ENCODE results near the gene SSR3.

Gene SSR3

GRCh38 chr3:156527060-156527459 lies 27.9 kb downstream of the SSR3 start:
- Histone ChIP-seq H3K27ac (ENCODE audit: poor library complexity, severe bottlenecking) (no peak overlapping the region), H3K36me3 (ENCODE audit: low read depth) (no peaks in the 10 kb centered on the region), H3K4me1 (ENCODE audit: insufficient read depth, poor library complexity, severe bottlenecking) (no peaks in the 10 kb centered on the region), H3K9me3 (ENCODE audit: severe bottlenecking) (no peaks in the 10 kb centered on the region), H3K4me3 (ENCODE audit: severe bottlenecking) (no peak overlapping the region), H3K27me3 (ENCODE audit: insufficient read depth, poor library complexity, severe bottlenecking) (no peaks in the 10 kb centered on the region)
- ATAC-seq (ENCODE audit: low read depth), result no peak
- TF ChIP-seq CTCF (IDR thresholded peaks at IDR 0.05; ENCODE audit: poor library complexity, severe bottlenecking), result no peak
- no peak for DNase-seq (ENCODE audit: low spot score)

GRCh38 chr3:156525808-156526207 lies 29.1 kb downstream of the SSR3 start:
- H3K27me3 ChIP-seq (ENCODE audit: insufficient read depth, poor library complexity, severe bottlenecking), result no peaks in the 10 kb centered on the region
- no peak overlapping the region for H3K27ac ChIP-seq (ENCODE audit: poor library complexity, severe bottlenecking)
- no peak overlapping the region for H3K4me3 ChIP-seq (ENCODE audit: severe bottlenecking)
- H3K9me3 ChIP-seq (ENCODE audit: severe bottlenecking), result no peaks in the 10 kb centered on the region
- no peak for TF ChIP-seq CTCF (IDR thresholded peaks at IDR 0.05; ENCODE audit: poor library complexity, severe bottlenecking)
- peak; percentile 54; the same call in 2 of the 3 replicates for ATAC-seq (ENCODE audit: low read depth)
- no peaks in the 10 kb centered on the region for H3K36me3 ChIP-seq (ENCODE audit: low read depth)
- H3K4me1 ChIP-seq (ENCODE audit: insufficient read depth, poor library complexity, severe bottlenecking), result no peaks in the 10 kb centered on the region
- no peak for DNase-seq (ENCODE audit: low spot score)

GRCh38 chr3:156522673-156523072 lies 32.2 kb downstream of the SSR3 start:
- DNase-seq (ENCODE audit: low spot score) (no peak), ATAC-seq (ENCODE audit: low read depth) (no peak)
- Histone ChIP-seq H3K4me1 (ENCODE audit: insufficient read depth, poor library complexity, severe bottlenecking) (no peaks in the 10 kb centered on the region), H3K9me3 (ENCODE audit: severe bottlenecking) (no peaks in the 10 kb centered on the region), H3K4me3 (ENCODE audit: severe bottlenecking) (no peak overlapping the region), H3K36me3 (ENCODE audit: low read depth) (no peaks in the 10 kb centered on the region), H3K27me3 (ENCODE audit: insufficient read depth, poor library complexity, severe bottlenecking) (no peaks in the 10 kb centered on the region), H3K27ac (ENCODE audit: poor library complexity, severe bottlenecking) (no peak overlapping the region)
- no peak for TF ChIP-seq CTCF (IDR thresholded peaks at IDR 0.05; ENCODE audit: poor library complexity, severe bottlenecking)

- no peak for ATAC-seq (ENCODE audit: low read depth)
Observed at GRCh38 chr3:156519758-156520162, 35.2 kb downstream of the SSR3 start.

More at GRCh38 chr3:156519758-156520162, 35.2 kb downstream of the SSR3 start:
- no peaks in the 10 kb centered on the region for H3K4me1 ChIP-seq (ENCODE audit: insufficient read depth, poor library complexity, severe bottlenecking)
- no peak overlapping the region for H3K27ac ChIP-seq (ENCODE audit: poor library complexity, severe bottlenecking)
- TF ChIP-seq CTCF (IDR thresholded peaks at IDR 0.05; ENCODE audit: poor library complexity, severe bottlenecking), result no peak
- H3K36me3 ChIP-seq (ENCODE audit: low read depth), result no peaks in the 10 kb centered on the region
- H3K27me3 ChIP-seq (ENCODE audit: insufficient read depth, poor library complexity, severe bottlenecking), result no peaks in the 10 kb centered on the region
- no peaks in the 10 kb centered on the region for H3K9me3 ChIP-seq (ENCODE audit: severe bottlenecking)
- DNase-seq (ENCODE audit: low spot score), result no peak
- no peak overlapping the region for H3K4me3 ChIP-seq (ENCODE audit: severe bottlenecking)

All from RWPE2 (cell line).